HepG2 (cell line): ENCODE measurements around the gene CPM.

Source experiments
- CTCF ChIP-seq: sonication (generic); formaldehyde crosslinking; IDR thresholded peaks from 2 replicates; pipeline ENCODE4 v1.5.0; 2020; ENCODE audit warnings: mild to moderate bottlenecking, missing genetic modification reagents, moderate library complexity
- FOXA1 ChIP-seq, 2 experiments: fragments of 450-650 bp in 1 of 2; sonication (generic) in 1 of 2; formaldehyde crosslinking in 1 of 2; IDR thresholded peaks; 2 replicates each; pipeline versions ENCODE4 v1.4.0 to v1.6.1; 2016 to 2020; ENCODE audit warnings: missing genetic modification reagents in 1 of 2
- MAFK ChIP-seq, 2 experiments: IDR thresholded peaks in 1 of 2; conservative IDR thresholded peaks in 1 of 2; 2 replicates each; pipeline ENCODE4 v1.6.1; 2011; ENCODE audit warnings: improper control_type of control experiment in 2 of 2, low read length in 2 of 2
- NCOA1 ChIP-seq: sonication (generic); formaldehyde crosslinking; IDR thresholded peaks from 2 replicates; pipeline ENCODE4 v1.9.0; 2021; ENCODE audit warnings: missing genetic modification reagents
- PBX3 ChIP-seq: sonication (generic); formaldehyde crosslinking; IDR thresholded peaks from 2 replicates; pipeline ENCODE4 v1.8.1; 2023; ENCODE audit warnings: missing genetic modification reagents, inconsistent platforms, borderline replicate concordance
- SMAD1 ChIP-seq: sonication (generic); formaldehyde crosslinking; IDR thresholded peaks from 2 replicates; pipeline ENCODE4 v1.4.0; 2020; ENCODE audit warnings: missing genetic modification reagents, low read depth, mild to moderate bottlenecking, borderline replicate concordance
- ZNF225 ChIP-seq: sonication (generic); formaldehyde crosslinking; IDR thresholded peaks from 2 replicates; pipeline ENCODE4 v1.4.0; 2020; ENCODE audit warnings: mild to moderate bottlenecking, missing genetic modification reagents
- ZNF484 ChIP-seq: sonication (generic); formaldehyde crosslinking; IDR thresholded peaks from 2 replicates; pipeline ENCODE4 v1.5.1; 2020; ENCODE audit warnings: mild to moderate bottlenecking, low read depth, missing genetic modification reagents, borderline replicate concordance

- TF ChIP-seq MAFK (conservative IDR thresholded peaks at IDR 0.05 in 1 of 2, IDR thresholded peaks at IDR 0.05 in 1 of 2; ENCODE audit: low read length in 2 of 2) (no peak), ZNF484 (no peak), FOXA1 (IDR thresholded peaks at IDR 0.05) (no peak), FOXA1 (CRISPR knock-in tag; IDR thresholded peaks at IDR 0.05) (no peak), SMAD1 (no peak), CTCF (CRISPR knock-in tag) (no peak), PBX3 (CRISPR knock-in tag) (no peak), ZNF225 (no peak), NCOA1 (CRISPR knock-in tag) (no peak)
These were observed 32.7 kb downstream of the CPM start for GRCh38 chr12:68900241-68900640.
